Measurements from ENCODE around the gene SPRY1. TPM values are rescaled to one million over a fixed set of nuclear protein-coding genes. Genes with fewer than 3 reads are reported as not detected.

Gene SPRY1
- total RNA-seq, 1 experiment from 2014 or later, result 1.3 TPM

- no peak for DNase-seq (ENCODE audit: low spot score)
Observed at GRCh38 chr4:123411514-123411913, 14.9 kb downstream of the SPRY1 start.

- DNase-seq (ENCODE audit: low spot score), result no peak
Observed at GRCh38 chr4:123412091-123412505, 15.5 kb downstream of the SPRY1 start.

GRCh38 chr4:123412700-123413512 lies 16.3 kb downstream of the SPRY1 start:
- no peak for DNase-seq (ENCODE audit: low spot score)

GRCh38 chr4:123415576-123415975 lies 19.0 kb downstream of the SPRY1 start:
- no peak for DNase-seq (ENCODE audit: low spot score)

- DNase-seq (ENCODE audit: low spot score), result peak; percentile 81
Observed at GRCh38 chr4:123415977-123416376, 19.4 kb downstream of the SPRY1 start.

- no peak for DNase-seq (ENCODE audit: low spot score)
Observed at GRCh38 chr4:123417813-123418212, 21.2 kb downstream of the SPRY1 start.

- peak; percentile 95 for DNase-seq (ENCODE audit: low spot score)
Observed at GRCh38 chr4:123418351-123418931, 21.8 kb downstream of the SPRY1 start.

- DNase-seq (ENCODE audit: low spot score), result no peak
Observed at GRCh38 chr4:123419885-123420755, 23.5 kb downstream of the SPRY1 start.

- DNase-seq (ENCODE audit: low spot score), result no peak
Observed at GRCh38 chr4:123421227-123421936, 24.8 kb downstream of the SPRY1 start.

- no peak for DNase-seq (ENCODE audit: low spot score)
Observed at GRCh38 chr4:123421937-123422781, 25.6 kb downstream of the SPRY1 start.

- DNase-seq (ENCODE audit: low spot score), result no peak
Observed at GRCh38 chr4:123423819-123424218, 27.2 kb downstream of the SPRY1 start.

GRCh38 chr4:123427951-123428350 lies 31.4 kb downstream of the SPRY1 start:
- DNase-seq (ENCODE audit: low spot score), result no peak

- no peak for DNase-seq (ENCODE audit: low spot score)
Observed at GRCh38 chr4:123430031-123430430, 33.4 kb downstream of the SPRY1 start.

GRCh38 chr4:123430501-123430900 lies 33.9 kb downstream of the SPRY1 start:
- DNase-seq (ENCODE audit: low spot score), result no peak

GRCh38 chr4:123433573-123433972 lies 37.0 kb downstream of the SPRY1 start:
- no peak for DNase-seq (ENCODE audit: low spot score)

- DNase-seq (ENCODE audit: low spot score), result no peak
Observed at GRCh38 chr4:123433976-123434375, 37.4 kb downstream of the SPRY1 start.

- no peak for DNase-seq (ENCODE audit: low spot score)
Observed at GRCh38 chr4:123435246-123436113, 38.9 kb downstream of the SPRY1 start.

- DNase-seq (ENCODE audit: low spot score), result no peak
Observed at GRCh38 chr4:123438031-123438430, 41.4 kb downstream of the SPRY1 start.

GRCh38 chr4:123443401-123444289 lies 47.0 kb downstream of the SPRY1 start:
- DNase-seq (ENCODE audit: low spot score), result no peak
